ENCODE data around the gene CC2D1A.

DNA sequence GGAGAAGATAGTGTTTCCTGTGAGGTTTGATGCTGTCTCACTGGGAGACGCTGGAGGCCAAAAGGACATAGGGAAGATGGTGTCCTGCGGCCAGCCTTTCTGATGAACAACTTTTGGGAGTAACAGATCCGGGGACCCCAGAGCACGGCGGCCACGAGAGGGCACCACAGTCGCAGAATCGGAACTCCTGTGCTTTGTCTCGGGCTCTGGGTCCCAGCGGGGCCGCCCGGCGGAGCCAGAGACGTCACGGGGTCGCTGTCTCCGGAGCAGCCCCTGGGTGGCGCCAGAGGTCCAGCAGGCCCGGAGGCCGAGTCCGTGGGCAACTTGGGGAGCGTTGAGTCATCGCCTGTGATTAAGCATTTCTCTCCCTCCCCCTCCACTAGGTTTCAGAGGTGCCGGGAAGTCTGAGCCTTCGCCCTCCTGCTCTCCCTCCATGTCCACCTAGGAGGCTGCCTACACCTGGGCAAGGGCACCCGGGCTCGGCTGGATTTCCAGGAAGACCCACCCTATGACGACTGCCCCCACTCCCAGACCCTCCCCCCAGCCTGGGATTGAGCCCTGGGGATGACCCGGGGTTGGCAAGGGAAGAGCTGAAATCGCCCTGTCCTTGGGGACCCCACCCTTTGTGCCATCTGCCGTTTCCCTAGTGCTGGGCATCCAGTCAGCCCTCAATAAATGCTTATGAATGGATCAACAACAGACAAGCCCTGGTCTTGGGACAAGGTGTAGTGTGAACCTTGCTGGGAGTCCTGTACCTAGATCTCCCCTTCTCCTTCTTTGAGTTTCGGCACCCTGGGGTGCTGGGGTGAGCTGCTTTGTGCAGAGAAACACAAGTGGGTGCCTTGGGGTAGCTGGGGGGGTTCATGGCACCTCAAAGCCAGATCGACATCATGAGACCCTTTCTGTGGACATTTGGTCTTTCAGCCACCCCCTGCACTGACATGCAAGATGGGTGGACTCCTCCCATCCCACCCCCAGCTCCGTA, 25.6 kb upstream of the CC2D1A start:
- TF ChIP-seq EZH2 (IDR thresholded peaks at IDR 0.05; ENCODE audit: low read length, unreplicated experiment): no peak
- TF ChIP-seq, protein P1, sequence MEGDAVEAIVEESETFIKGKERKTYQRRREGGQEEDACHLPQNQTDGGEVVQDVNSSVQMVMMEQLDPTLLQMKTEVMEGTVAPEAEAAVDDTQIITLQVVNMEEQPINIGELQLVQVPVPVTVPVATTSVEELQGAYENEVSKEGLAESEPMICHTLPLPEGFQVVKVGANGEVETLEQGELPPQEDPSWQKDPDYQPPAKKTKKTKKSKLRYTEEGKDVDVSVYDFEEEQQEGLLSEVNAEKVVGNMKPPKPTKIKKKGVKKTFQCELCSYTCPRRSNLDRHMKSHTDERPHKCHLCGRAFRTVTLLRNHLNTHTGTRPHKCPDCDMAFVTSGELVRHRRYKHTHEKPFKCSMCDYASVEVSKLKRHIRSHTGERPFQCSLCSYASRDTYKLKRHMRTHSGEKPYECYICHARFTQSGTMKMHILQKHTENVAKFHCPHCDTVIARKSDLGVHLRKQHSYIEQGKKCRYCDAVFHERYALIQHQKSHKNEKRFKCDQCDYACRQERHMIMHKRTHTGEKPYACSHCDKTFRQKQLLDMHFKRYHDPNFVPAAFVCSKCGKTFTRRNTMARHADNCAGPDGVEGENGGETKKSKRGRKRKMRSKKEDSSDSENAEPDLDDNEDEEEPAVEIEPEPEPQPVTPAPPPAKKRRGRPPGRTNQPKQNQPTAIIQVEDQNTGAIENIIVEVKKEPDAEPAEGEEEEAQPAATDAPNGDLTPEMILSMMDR (conservative IDR thresholded peaks at IDR 0.05; ENCODE audit: low read depth, low read length): peak; percentile 99
- no peak for TF ChIP-seq EZH2phosphoT487 (IDR thresholded peaks at IDR 0.05; ENCODE audit: borderline replicate concordance, low read length)
